Measurements from ENCODE around the gene OR6C1.
"Not testable (repeated sequence)": the region's sequence is repeated elsewhere in the genome, so short reads cannot be mapped to it uniquely, and the experiment has no call there.

Gene OR6C1

GRCh38 chr12:55336002-55336401 is 21.9 kb downstream of the OR6C1 start:
- no peaks in the 10 kb centered on the region for H3K4me1 ChIP-seq (ENCODE audit: control insufficient read depth, low read length)
- H3K4me2 ChIP-seq (ENCODE audit: low read length) = no peak overlapping the region

GRCh38 chr12:55355338-55355737 is 41.2 kb downstream of the OR6C1 start:
- not testable (repeated sequence) for H3K27me3 ChIP-seq (ENCODE audit: control insufficient read depth, low read length); H3K4me1 ChIP-seq (ENCODE audit: control insufficient read depth, low read length); H3K9me3 ChIP-seq (ENCODE audit: control insufficient read depth, insufficient read depth, low read length); H3F3A ChIP-seq (ENCODE audit: control insufficient read depth, insufficient read depth); H3K4me2 ChIP-seq (ENCODE audit: low read length); H3K36me3 ChIP-seq (ENCODE audit: control insufficient read depth, low read length); H3K79me2 ChIP-seq (ENCODE audit: control insufficient read depth, low read length); H3K4me3 ChIP-seq (ENCODE audit: low read length); H4K20me1 ChIP-seq (ENCODE audit: control insufficient read depth, insufficient read depth, low read depth, low read length); H3K9me2 ChIP-seq (replicated peaks; ENCODE audit: control insufficient read depth, low read length); H3K27ac ChIP-seq (ENCODE audit: low read depth, low read length)

More at GRCh38 chr12:55336002-55336401, 21.9 kb downstream of the OR6C1 start:
- H3K4me3 ChIP-seq (ENCODE audit: low read length) = no peak overlapping the region
- TF ChIP-seq EZH2phosphoT487 (IDR thresholded peaks at IDR 0.05; ENCODE audit: borderline replicate concordance, low read length) = no peak
- H3K27ac ChIP-seq (ENCODE audit: low read depth, low read length) = no peak overlapping the region
- H3F3A ChIP-seq (ENCODE audit: control insufficient read depth, insufficient read depth) = no peaks in the 10 kb centered on the region
- no peaks in the 10 kb centered on the region for H3K9me2 ChIP-seq (replicated peaks; ENCODE audit: control insufficient read depth, low read length)
- H3K36me3 ChIP-seq (ENCODE audit: control insufficient read depth, low read length) = no peaks in the 10 kb centered on the region
- H4K20me1 ChIP-seq (ENCODE audit: control insufficient read depth, insufficient read depth, low read depth, low read length) = no peaks in the 10 kb centered on the region
- H3K9me3 ChIP-seq (ENCODE audit: control insufficient read depth, insufficient read depth, low read length) = no peaks in the 10 kb centered on the region
- 0 out of 2 replicates have a peak, but pooled peaks cover 3% of the 10 kb centered on the region for H3K27me3 ChIP-seq (ENCODE audit: control insufficient read depth, low read length)
- no peaks in the 10 kb centered on the region for H3K79me2 ChIP-seq (ENCODE audit: control insufficient read depth, low read length)

- Histone ChIP-seq H3K79me2 (ENCODE audit: control insufficient read depth, low read length) (no peaks in the 10 kb centered on the region), H3F3A (ENCODE audit: control insufficient read depth, insufficient read depth) (no peaks in the 10 kb centered on the region), H4K20me1 (ENCODE audit: control insufficient read depth, insufficient read depth, low read depth, low read length) (no peaks in the 10 kb centered on the region), H3K4me1 (ENCODE audit: control insufficient read depth, low read length) (no peaks in the 10 kb centered on the region), H3K36me3 (ENCODE audit: control insufficient read depth, low read length) (no peaks in the 10 kb centered on the region), H3K4me3 (ENCODE audit: low read length) (no peak within 1 kb of the TSS), H3K27me3 (ENCODE audit: control insufficient read depth, low read length) (0 out of 2 replicates have a peak, but pooled peaks cover 7% of the 10 kb centered on the region), H3K4me2 (ENCODE audit: low read length) (no peak within 1 kb of the TSS), H3K9me2 (replicated peaks; ENCODE audit: control insufficient read depth, low read length) (no peaks in the 10 kb centered on the region), H3K9me3 (ENCODE audit: control insufficient read depth, insufficient read depth, low read length) (no peaks in the 10 kb centered on the region), H3K27ac (ENCODE audit: low read depth, low read length) (no peak within 1 kb of the TSS)
- TF ChIP-seq CTCF (IDR thresholded peaks at IDR 0.05; ENCODE audit: low read depth, low read length, poor library complexity, severe bottlenecking) (no peak), EZH2phosphoT487 (IDR thresholded peaks at IDR 0.05; ENCODE audit: borderline replicate concordance, low read length) (no peak)
These were observed 48.5 kb downstream of the OR6C1 start, which contains the start of gene OR6C75 for GRCh38 chr12:55362675-55363074. Gene OR6C75 (plus strand): TSS chr12:55362975. CDS start chr12:55365111, 2,136 bp downstream.

- H3K9me2 ChIP-seq (replicated peaks; ENCODE audit: control insufficient read depth, low read length) = no peaks in the 10 kb centered on the region
- H3K4me2 ChIP-seq (ENCODE audit: low read length) = no peak overlapping the region
- H4K20me1 ChIP-seq (ENCODE audit: control insufficient read depth, insufficient read depth, low read depth, low read length) = no peaks in the 10 kb centered on the region
- no peak overlapping the region for H3K27ac ChIP-seq (ENCODE audit: low read depth, low read length)
- no peaks in the 10 kb centered on the region for H3K9me3 ChIP-seq (ENCODE audit: control insufficient read depth, insufficient read depth, low read length)
- H3K4me1 ChIP-seq (ENCODE audit: control insufficient read depth, low read length) = no peaks in the 10 kb centered on the region
- H3K79me2 ChIP-seq (ENCODE audit: control insufficient read depth, low read length) = no peaks in the 10 kb centered on the region
- 0 out of 2 replicates have a peak, but pooled peaks cover 7% of the 10 kb centered on the region for H3K27me3 ChIP-seq (ENCODE audit: control insufficient read depth, low read length)
- no peak overlapping the region for H3K4me3 ChIP-seq (ENCODE audit: low read length)
- TF ChIP-seq CTCF (IDR thresholded peaks at IDR 0.05; ENCODE audit: low read depth, low read length, poor library complexity, severe bottlenecking) (no peak), EZH2phosphoT487 (IDR thresholded peaks at IDR 0.05; ENCODE audit: borderline replicate concordance, low read length) (no peak)
- no peaks in the 10 kb centered on the region for H3F3A ChIP-seq (ENCODE audit: control insufficient read depth, insufficient read depth)
- no peaks in the 10 kb centered on the region for H3K36me3 ChIP-seq (ENCODE audit: control insufficient read depth, low read length)
These were observed 50.9 kb downstream of the OR6C1 start for GRCh38 chr12:55365086-55365485.

Measured in DOHH2 (cell line).